Uterus (tissue), 2 donors: ENCODE measurements around the gene CCNA2.

Source experiments
- CTCF ChIP-seq, 4 experiments: fragments of 200-600 bp in 2 of 4; fragments of 450-650 bp in 2 of 4; sonication (generic) in 2 of 4; IDR thresholded peaks; one replicate each; pipeline ENCODE4 v1.5.1; 2016 to 2019; ENCODE audit warnings: antibody characterized with exemption in 4 of 4, mild to moderate bottlenecking in 2 of 4, moderate library complexity in 1 of 4
- POLR2A ChIP-seq, 2 donors: fragments of 450-650 bp; IDR thresholded peaks; one replicate each; pipeline ENCODE4 v1.6.1; 2016; ENCODE audit warnings: antibody characterized with exemption in 2 of 2, mild to moderate bottlenecking in 1 of 2, moderate library complexity in 1 of 2

GRCh38 chr4:121800961-121801714, 22.5 kb downstream of the CCNA2 start, which contains the start of gene EXOSC9:
- TF ChIP-seq CTCF (IDR thresholded peaks at IDR 0.05) (no peak), POLR2A (IDR thresholded peaks at IDR 0.05) (peak; percentile 59 to 75)
